ENCODE results near the gene MTMR4.
"Not testable (repeated sequence)": the region's sequence is repeated elsewhere in the genome, so short reads cannot be mapped to it uniquely, and the experiment has no call there.

MTMR4 gene

GRCh38 chr17:58513965-58514769 lies at the start of gene MTMR4:
MTMR4 (minus strand) TSS chr17:58514638; CDS start chr17:58514407, 231 bp downstream.
- peak; percentile 87 for DNase-seq

GRCh38 chr17:58560511-58560910 lies 46.1 kb upstream of the MTMR4 start:
- DNase-seq: no peak

GRCh38 chr17:58557981-58558380 lies 43.5 kb upstream of the MTMR4 start:
- no peak for DNase-seq

GRCh38 chr17:58556833-58557250 lies 42.4 kb upstream of the MTMR4 start:
- DNase-seq: no peak

- not testable (repeated sequence) for DNase-seq
Measured at GRCh38 chr17:58555109-58555508, 40.7 kb upstream of the MTMR4 start.

- peak; percentile 30 for DNase-seq
Measured at GRCh38 chr17:58541249-58541648, 26.8 kb upstream of the MTMR4 start.

- peak; percentile 38 for DNase-seq
Measured at GRCh38 chr17:58539698-58540097, 25.3 kb upstream of the MTMR4 start.

- DNase-seq: no peak
Measured at GRCh38 chr17:58538811-58539409, 24.5 kb upstream of the MTMR4 start.

GRCh38 chr17:58537266-58537665 lies 22.8 kb upstream of the MTMR4 start:
- no peak for DNase-seq

GRCh38 chr17:58536542-58536941 lies 22.1 kb upstream of the MTMR4 start:
- no peak for DNase-seq

- DNase-seq: no peak
Measured at GRCh38 chr17:58535431-58535830, 21.0 kb upstream of the MTMR4 start.

GRCh38 chr17:58534901-58535421 lies 20.5 kb upstream of the MTMR4 start:
- DNase-seq: no peak

GRCh38 chr17:58534331-58534730 lies 19.9 kb upstream of the MTMR4 start:
- DNase-seq: no peak

- DNase-seq: no peak
Measured at GRCh38 chr17:58533616-58534188, 19.3 kb upstream of the MTMR4 start.

GRCh38 chr17:58532555-58532951 lies 18.1 kb upstream of the MTMR4 start:
- no peak for DNase-seq

- peak; percentile 41 for DNase-seq
Measured at GRCh38 chr17:58531661-58532554, 17.5 kb upstream of the MTMR4 start.

- DNase-seq: no peak
Measured at GRCh38 chr17:58531122-58531521, 16.7 kb upstream of the MTMR4 start.

- DNase-seq: no peak
Measured at GRCh38 chr17:58530655-58531054, 16.2 kb upstream of the MTMR4 start.

- no peak for DNase-seq
Measured at GRCh38 chr17:58529275-58529674, 14.8 kb upstream of the MTMR4 start.

- DNase-seq: no peak
Measured at GRCh38 chr17:58528443-58528842, 14.0 kb upstream of the MTMR4 start.

- no peak for DNase-seq
Measured at GRCh38 chr17:58527949-58528348, 13.5 kb upstream of the MTMR4 start.

GRCh38 chr17:58527306-58527705 lies 12.9 kb upstream of the MTMR4 start:
- no peak for DNase-seq

- DNase-seq: no peak
Measured at GRCh38 chr17:58525239-58525638, 10.8 kb upstream of the MTMR4 start.
